PFSK-1 (cell line): ENCODE data around the gene TLR6.

ENCODE experiments used
- POLR2AphosphoS5 ChIP-seq: IDR thresholded peaks from 2 replicates; pipeline ENCODE4 v1.6.1; 2012; ENCODE audit warnings: low read depth, mild to moderate bottlenecking, control low read depth, low read length, moderate library complexity
- TAF1 ChIP-seq: IDR thresholded peaks from 2 replicates; pipeline ENCODE4 v1.6.1; 2012; ENCODE audit warnings: low read length, control low read depth, borderline replicate concordance; ENCODE audit not compliant: insufficient read depth
- TF ChIP-seq, protein P1 (sequence below), 2 experiments: IDR thresholded peaks; 2 replicates each; pipeline versions ENCODE4 v1.6.1 to v1.8.0; 2011 to 2012; ENCODE audit warnings: low read depth in 2 of 2, low read length in 2 of 2, control low read depth in 1 of 2, inconsistent platforms in 1 of 2, mild to moderate bottlenecking in 1 of 2, moderate library complexity in 1 of 2; ENCODE audit not compliant: insufficient read depth in 1 of 2

DNA sequence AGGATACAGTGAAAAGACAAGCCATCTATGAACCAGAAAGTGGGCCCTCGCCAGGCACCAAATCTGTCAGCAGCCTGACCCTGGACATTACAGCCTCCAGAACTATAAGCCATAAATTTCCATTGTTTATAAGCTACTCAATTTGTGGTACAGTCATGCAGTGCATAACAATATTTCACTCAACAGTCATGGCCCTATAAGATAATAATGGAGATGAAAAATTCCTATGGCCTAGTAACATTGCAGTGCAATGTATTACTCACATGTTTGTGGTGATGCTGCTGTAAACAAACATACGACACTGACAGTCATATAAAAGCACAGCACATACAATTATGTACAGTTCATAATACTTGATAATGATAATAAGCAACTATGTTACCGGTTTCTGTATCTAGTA, 34.9 kb downstream of the TLR6 start:
- TF ChIP-seq POLR2AphosphoS5 = no peak
- TF ChIP-seq TAF1 = no peak
- TF ChIP-seq, protein P1, sequence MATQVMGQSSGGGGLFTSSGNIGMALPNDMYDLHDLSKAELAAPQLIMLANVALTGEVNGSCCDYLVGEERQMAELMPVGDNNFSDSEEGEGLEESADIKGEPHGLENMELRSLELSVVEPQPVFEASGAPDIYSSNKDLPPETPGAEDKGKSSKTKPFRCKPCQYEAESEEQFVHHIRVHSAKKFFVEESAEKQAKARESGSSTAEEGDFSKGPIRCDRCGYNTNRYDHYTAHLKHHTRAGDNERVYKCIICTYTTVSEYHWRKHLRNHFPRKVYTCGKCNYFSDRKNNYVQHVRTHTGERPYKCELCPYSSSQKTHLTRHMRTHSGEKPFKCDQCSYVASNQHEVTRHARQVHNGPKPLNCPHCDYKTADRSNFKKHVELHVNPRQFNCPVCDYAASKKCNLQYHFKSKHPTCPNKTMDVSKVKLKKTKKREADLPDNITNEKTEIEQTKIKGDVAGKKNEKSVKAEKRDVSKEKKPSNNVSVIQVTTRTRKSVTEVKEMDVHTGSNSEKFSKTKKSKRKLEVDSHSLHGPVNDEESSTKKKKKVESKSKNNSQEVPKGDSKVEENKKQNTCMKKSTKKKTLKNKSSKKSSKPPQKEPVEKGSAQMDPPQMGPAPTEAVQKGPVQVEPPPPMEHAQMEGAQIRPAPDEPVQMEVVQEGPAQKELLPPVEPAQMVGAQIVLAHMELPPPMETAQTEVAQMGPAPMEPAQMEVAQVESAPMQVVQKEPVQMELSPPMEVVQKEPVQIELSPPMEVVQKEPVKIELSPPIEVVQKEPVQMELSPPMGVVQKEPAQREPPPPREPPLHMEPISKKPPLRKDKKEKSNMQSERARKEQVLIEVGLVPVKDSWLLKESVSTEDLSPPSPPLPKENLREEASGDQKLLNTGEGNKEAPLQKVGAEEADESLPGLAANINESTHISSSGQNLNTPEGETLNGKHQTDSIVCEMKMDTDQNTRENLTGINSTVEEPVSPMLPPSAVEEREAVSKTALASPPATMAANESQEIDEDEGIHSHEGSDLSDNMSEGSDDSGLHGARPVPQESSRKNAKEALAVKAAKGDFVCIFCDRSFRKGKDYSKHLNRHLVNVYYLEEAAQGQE (IDR thresholded peaks at IDR 0.05; ENCODE audit: insufficient read depth in 1 of 2, low read depth in 2 of 2, low read length in 2 of 2) = no peak
